ENCODE results near the gene TLDC2.

DNA sequence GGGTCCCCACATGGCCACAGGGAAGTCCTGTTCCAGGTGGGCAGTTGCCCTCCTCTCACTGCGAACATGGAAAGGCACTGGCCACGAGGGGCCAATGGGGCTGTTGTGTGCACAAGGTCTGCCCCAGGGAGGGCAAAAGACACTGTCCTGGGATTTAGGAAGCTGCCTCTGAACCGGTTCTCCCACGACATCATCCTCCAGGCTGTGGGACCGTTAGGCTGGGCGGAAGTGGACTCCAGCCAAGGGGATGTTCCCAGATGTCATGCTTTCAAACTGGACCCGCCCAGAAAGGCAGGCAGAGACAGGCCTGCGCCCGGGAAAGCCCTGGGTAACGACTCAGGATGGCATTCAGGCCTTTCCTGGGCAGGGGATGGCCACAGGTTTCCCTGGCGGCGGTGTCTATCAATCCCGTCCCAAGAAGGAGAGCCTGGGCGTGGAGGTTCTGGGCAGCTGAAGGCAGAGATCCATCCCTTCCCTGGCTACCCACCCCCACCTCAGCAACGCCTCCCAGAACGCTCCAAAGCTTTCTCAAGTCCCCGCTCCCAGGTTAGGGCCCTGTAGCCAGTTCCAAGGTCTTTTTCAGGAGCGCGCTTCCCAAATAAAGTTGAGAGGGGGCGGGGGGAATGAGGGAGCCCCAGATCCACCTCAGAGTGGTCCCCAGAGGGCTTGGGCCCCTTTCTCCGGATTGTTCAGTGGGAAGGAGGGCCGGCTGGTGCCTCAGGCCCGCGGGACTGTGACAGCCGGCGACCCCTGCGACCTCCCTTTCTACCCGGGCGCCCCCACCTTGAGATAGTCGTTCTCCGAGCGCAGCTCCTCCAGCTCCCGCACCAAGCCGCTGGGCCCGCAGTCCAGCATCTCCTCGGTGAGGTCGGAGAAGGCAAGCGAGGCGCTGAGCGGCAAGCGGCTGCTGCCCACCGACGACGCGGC, 13.8 kb upstream of the TLDC2 start:
- TF ChIP-seq TAF1 (IDR thresholded peaks at IDR 0.05; ENCODE audit: borderline replicate concordance, insufficient read depth, low read length) = peak; percentile 94
- peak; percentile 88 for TF ChIP-seq POLR2AphosphoS5 (IDR thresholded peaks at IDR 0.05; ENCODE audit: low read depth, low read length)
- peak; percentile 49 for TF ChIP-seq FOXP2 (optimal IDR thresholded peaks at IDR 0.05; ENCODE audit: borderline replicate concordance, extremely low read depth, extremely low read length, insufficient read depth)

Data from PFSK-1 (cell line).